NT2/D1 (cell line): ENCODE measurements around the gene ZDHHC19.
"Not testable (repeated sequence)": the region's sequence is repeated elsewhere in the genome, so short reads cannot be mapped to it uniquely, and the experiment has no call there.

Experiments used
- DNase-seq: peaks from one replicate; pipeline ENCODE4 v3.0.0-alpha.2; 2011; ENCODE audit warnings: low read depth, low spot score
- H3K27me3 ChIP-seq: 2 replicates; pipeline ENCODE4 v1.6.0; 2011; ENCODE audit warnings: mild to moderate bottlenecking; ENCODE audit not compliant: insufficient read length, insufficient read depth
- H3K36me3 ChIP-seq: 2 replicates; pipeline ENCODE4 v1.6.1; 2011; ENCODE audit warnings: mild to moderate bottlenecking, low read length, mixed read lengths; ENCODE audit not compliant: insufficient read depth, insufficient read length
- H3K4me1 ChIP-seq: 2 replicates; pipeline ENCODE4 v1.5.1; 2011; ENCODE audit not compliant: insufficient read depth, insufficient read length
- H3K4me3 ChIP-seq: 2 replicates; pipeline ENCODE4 v1.5.1; 2011; ENCODE audit warnings: low read depth; ENCODE audit not compliant: insufficient read length
- H3K9ac ChIP-seq: 2 replicates; pipeline ENCODE4 v1.6.0; 2011; ENCODE audit warnings: low read depth; ENCODE audit not compliant: insufficient read length
- H3K9me3 ChIP-seq: 2 replicates; pipeline ENCODE4 v1.5.1; 2011; ENCODE audit warnings: mild to moderate bottlenecking, low read length; ENCODE audit not compliant: insufficient read depth
- SUZ12 ChIP-seq: IDR thresholded peaks from 2 replicates; pipeline ENCODE4 v1.6.1; 2011; ENCODE audit not compliant: insufficient read length, insufficient read depth; ENCODE audit errors: extremely low read depth
- YY1 ChIP-seq: IDR thresholded peaks from 2 replicates; pipeline ENCODE4 v1.6.1; 2011; ENCODE audit not compliant: insufficient read length, insufficient read depth
- ZNF274 ChIP-seq: IDR thresholded peaks from 2 replicates; pipeline ENCODE4 v1.6.1; 2011; ENCODE audit warnings: mild to moderate bottlenecking, low read depth, low read length

The ZDHHC19 gene

DNA sequence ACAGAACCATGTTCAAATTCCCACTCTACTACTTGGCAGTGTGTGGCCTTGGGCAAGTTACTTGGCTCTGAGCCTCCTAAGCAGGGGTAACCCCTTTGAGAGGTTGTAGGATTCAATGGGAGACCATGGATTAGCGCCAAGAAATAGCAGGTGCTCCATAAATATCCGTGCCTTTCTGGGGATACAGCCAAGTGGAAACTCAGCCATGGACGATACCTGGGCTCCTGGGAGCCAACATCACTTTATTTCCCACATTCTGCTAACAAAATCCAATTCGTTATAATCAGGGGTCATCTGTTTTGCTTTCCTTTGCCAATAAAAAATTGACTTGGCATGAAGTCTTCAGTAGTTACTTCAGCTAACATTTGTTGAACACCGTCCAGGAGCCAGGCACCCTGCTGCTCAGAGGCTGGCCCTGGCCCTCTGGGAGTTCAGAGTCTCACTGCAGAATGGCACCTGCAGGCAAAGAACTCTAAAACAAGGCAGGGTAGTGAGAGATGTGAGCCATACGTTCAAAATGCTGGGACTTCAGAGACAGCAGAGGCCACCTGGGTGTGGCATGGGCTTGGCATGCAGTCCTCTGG, 42.3 kb downstream of the ZDHHC19 start:
- no peaks in the 10 kb centered on the region for H3K36me3 ChIP-seq
- H3K27me3 ChIP-seq: no peaks in the 10 kb centered on the region
- no peaks in the 10 kb centered on the region for H3K9me3 ChIP-seq
- no peak overlapping the region for H3K4me3 ChIP-seq
- H3K9ac ChIP-seq: no peak overlapping the region
- TF ChIP-seq YY1 (no peak), SUZ12 (no peak), ZNF274 (no peak)
- no peak for DNase-seq
- H3K4me1 ChIP-seq: peaks cover 12% of the 10 kb centered on the region

- Histone ChIP-seq H3K36me3 (no peaks in the 10 kb centered on the region), H3K4me1 (peaks cover 14% of the 10 kb centered on the region), H3K9ac (no peak overlapping the region), H3K9me3 (no peaks in the 10 kb centered on the region), H3K4me3 (no peak overlapping the region), H3K27me3 (no peaks in the 10 kb centered on the region)
- no peak for TF ChIP-seq YY1
- TF ChIP-seq ZNF274: no peak
- no peak for TF ChIP-seq SUZ12
- no peak for DNase-seq
These were observed 44.5 kb downstream of the ZDHHC19 start for GRCh38 chr3:196166741-196167140.

DNA sequence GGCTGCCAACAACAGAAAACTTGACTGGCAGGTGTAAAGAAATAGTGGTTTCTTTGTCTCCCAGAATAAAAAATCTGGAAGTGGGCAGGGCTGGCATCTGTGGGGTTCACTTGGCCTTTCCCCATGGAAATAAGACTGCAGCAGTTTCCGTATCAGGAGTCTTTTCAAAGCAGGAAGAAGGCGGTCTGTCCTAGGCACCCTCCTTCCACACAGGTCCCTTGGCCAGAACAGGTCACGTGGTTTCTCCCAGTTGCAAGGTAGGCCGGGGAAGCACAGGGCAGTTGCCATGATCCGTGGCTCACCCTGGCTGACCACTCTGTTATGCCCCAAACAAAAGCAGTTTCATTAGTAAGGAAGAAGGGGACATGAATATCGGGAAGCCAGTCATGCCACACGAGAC, 45.4 kb downstream of the ZDHHC19 start:
- H3K4me3 ChIP-seq: no peak overlapping the region
- TF ChIP-seq ZNF274 (no peak), SUZ12 (no peak), YY1 (no peak)
- no peak overlapping the region for H3K9ac ChIP-seq
- no peaks in the 10 kb centered on the region for H3K9me3 ChIP-seq
- H3K27me3 ChIP-seq: no peaks in the 10 kb centered on the region
- no peak for DNase-seq
- peaks cover 14% of the 10 kb centered on the region for H3K4me1 ChIP-seq
- H3K36me3 ChIP-seq: no peaks in the 10 kb centered on the region

- not testable (repeated sequence) for H3K9me3 ChIP-seq, H3K4me3 ChIP-seq, H3K27me3 ChIP-seq, DNase-seq, H3K36me3 ChIP-seq, H3K9ac ChIP-seq
- peaks cover 14% of the 10 kb centered on the region for H3K4me1 ChIP-seq
These were observed 46.1 kb downstream of the ZDHHC19 start for GRCh38 chr3:196165006-196165575.

DNA sequence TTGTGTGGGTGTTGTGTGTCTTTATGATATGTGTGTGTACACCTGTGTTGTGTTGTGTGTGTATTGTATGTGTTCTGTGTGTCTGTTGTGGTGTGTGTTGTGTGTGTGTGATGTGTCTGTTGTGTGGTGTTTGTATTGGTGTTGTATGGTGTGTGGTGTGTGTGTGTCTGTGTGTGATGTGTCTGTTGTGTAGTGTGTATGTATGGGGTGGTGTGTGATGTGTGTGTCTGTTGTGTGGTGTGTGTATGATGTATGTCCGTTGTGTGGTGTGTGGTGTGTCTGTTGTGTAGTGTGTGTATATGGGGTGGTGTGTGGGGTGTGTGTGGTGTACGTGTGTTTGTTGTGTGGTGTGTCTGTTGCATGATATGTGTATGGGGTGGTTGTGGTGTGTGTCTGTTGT, 46.6 kb downstream of the ZDHHC19 start:
- Histone ChIP-seq H3K4me1 (peaks cover 10% of the 10 kb centered on the region), H3K36me3 (no peaks in the 10 kb centered on the region), H3K4me3 (no peak overlapping the region), H3K9ac (no peak overlapping the region), H3K9me3 (no peaks in the 10 kb centered on the region), H3K27me3 (no peaks in the 10 kb centered on the region)
- DNase-seq: no peak
- TF ChIP-seq ZNF274: no peak
- no peak for TF ChIP-seq YY1
- no peak for TF ChIP-seq SUZ12

DNA sequence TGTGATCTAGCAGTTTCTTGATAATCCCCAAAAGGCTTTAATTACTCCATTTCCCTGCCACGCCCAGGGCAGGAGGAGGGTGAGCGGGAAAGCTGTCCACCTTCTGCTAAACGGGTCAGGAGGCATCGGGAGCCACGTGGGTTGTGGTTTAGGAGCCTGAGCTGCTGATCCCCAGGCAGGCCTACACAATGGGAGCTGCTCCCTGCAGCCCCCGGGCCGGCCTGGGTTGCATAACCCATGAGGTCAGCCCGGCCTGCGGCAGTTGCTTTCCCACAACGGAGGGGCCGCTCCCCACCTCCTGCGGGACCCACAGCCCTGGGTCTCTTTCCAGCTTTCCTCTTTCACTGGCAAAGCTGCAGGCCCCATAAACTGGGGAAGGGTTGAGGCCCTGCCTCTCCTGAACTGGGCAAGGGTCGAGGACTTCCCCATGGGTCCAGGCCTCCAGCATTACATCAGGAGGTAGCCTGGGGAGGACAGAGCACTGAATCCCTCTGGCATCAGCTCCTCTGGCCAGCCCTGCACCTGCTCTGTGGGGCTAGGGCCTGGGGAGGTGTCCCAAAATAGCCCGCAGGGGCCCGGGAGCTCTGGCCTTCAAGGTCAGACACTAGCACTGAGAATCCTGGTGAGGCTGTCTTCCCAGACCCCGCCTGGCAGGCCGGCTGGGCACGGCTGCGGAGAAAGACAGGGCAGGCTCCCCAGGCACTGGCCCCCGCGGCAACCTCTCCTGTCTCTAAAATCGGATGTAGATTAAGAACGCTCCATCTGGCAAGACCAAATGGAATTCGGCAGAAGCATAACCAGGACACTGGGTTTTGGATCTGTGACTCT, 47.3 kb downstream of the ZDHHC19 start:
- TF ChIP-seq ZNF274: no peak
- no peak for TF ChIP-seq SUZ12
- no peak for TF ChIP-seq YY1
- no peak overlapping the region for H3K4me3 ChIP-seq
- H3K4me1 ChIP-seq: peaks cover 10% of the 10 kb centered on the region
- H3K27me3 ChIP-seq: no peaks in the 10 kb centered on the region
- H3K36me3 ChIP-seq: no peaks in the 10 kb centered on the region
- no peaks in the 10 kb centered on the region for H3K9me3 ChIP-seq
- no peak for DNase-seq
- H3K9ac ChIP-seq: peak overlapping the region; percentile 62

DNA sequence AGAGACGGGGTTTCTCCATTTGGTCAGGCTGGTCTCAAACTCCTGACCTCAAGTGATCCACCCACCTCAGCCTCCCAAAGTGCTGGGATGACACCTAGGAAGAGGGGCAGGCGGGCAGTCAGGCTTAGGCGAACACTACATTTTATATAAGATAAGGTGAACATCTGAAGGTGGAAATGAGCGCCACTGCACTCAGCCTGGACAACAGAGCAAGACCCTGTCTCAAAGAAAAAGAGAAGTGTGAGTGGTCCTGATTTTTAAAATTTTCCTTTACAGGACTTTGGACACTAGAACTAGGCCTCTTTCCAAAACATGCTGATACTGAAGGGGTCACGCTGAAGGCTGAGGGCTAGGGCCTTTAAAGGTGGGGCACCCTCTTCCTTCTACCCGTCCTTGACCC, 48.0 kb downstream of the ZDHHC19 start:
- no peak for DNase-seq
- no peaks in the 10 kb centered on the region for H3K27me3 ChIP-seq
- H3K4me1 ChIP-seq: peaks cover 10% of the 10 kb centered on the region
- no peak overlapping the region for H3K4me3 ChIP-seq
- TF ChIP-seq SUZ12: no peak
- TF ChIP-seq YY1: no peak
- no peak for TF ChIP-seq ZNF274
- H3K9me3 ChIP-seq: no peaks in the 10 kb centered on the region
- H3K36me3 ChIP-seq: no peaks in the 10 kb centered on the region
- peak overlapping the region; percentile 12 for H3K9ac ChIP-seq
